ENCODE data around the gene SDF4.

The SDF4 gene

DNA sequence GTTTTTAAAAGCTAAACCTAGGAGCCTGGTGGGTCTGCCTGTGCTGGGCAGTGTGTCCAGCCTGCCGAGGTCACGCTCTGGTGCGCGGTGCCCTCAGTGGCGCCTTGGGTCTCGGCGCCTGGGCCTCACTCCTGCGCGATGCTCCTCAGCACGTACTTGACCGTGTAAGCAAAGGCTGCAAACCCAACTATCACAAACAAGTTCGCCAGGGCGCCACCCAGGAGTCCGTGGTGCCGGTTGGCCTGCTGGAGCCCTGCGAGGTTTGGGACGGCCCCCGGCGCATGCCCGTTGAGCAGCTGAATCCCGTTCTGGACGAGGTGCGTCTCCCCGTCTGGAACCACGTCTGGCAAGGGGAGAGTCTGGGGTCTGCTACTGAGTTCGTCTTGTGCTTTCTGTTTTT, 23.3 kb upstream of the SDF4 start:
- Histone ChIP-seq H3K27me3 (ENCODE audit: low read depth, low read length) (no peaks in the 10 kb centered on the region), H2AFZ (ENCODE audit: low read depth, low read length) (no peak overlapping the region), H3K9ac (ENCODE audit: low read length) (no peak overlapping the region), H3K4me2 (ENCODE audit: low read length) (no peak overlapping the region), H3K79me2 (ENCODE audit: low read length) (peaks cover 11% of the 10 kb centered on the region; the same call in 1 of the 2 replicates), H4K20me1 (ENCODE audit: insufficient read depth, low read length) (peaks cover 12% of the 10 kb centered on the region), H3K4me3 (ENCODE audit: low read length) (no peak overlapping the region), H3K4me1 (ENCODE audit: low read length) (peaks cover 12% of the 10 kb centered on the region), H3K27ac (ENCODE audit: low read length) (no peak overlapping the region), H3K9me3 (ENCODE audit: insufficient read depth, low read length) (no peaks in the 10 kb centered on the region), H3K36me3 (replicated peaks; ENCODE audit: low read depth, low read length) (peaks cover 31% of the 10 kb centered on the region)
- no peak for TF ChIP-seq EZH2phosphoT487 (IDR thresholded peaks at IDR 0.05; ENCODE audit: low read depth)
- TF ChIP-seq, protein P1, sequence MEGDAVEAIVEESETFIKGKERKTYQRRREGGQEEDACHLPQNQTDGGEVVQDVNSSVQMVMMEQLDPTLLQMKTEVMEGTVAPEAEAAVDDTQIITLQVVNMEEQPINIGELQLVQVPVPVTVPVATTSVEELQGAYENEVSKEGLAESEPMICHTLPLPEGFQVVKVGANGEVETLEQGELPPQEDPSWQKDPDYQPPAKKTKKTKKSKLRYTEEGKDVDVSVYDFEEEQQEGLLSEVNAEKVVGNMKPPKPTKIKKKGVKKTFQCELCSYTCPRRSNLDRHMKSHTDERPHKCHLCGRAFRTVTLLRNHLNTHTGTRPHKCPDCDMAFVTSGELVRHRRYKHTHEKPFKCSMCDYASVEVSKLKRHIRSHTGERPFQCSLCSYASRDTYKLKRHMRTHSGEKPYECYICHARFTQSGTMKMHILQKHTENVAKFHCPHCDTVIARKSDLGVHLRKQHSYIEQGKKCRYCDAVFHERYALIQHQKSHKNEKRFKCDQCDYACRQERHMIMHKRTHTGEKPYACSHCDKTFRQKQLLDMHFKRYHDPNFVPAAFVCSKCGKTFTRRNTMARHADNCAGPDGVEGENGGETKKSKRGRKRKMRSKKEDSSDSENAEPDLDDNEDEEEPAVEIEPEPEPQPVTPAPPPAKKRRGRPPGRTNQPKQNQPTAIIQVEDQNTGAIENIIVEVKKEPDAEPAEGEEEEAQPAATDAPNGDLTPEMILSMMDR (IDR thresholded peaks at IDR 0.05; ENCODE audit: low read depth, low read length) = no peak

DNA sequence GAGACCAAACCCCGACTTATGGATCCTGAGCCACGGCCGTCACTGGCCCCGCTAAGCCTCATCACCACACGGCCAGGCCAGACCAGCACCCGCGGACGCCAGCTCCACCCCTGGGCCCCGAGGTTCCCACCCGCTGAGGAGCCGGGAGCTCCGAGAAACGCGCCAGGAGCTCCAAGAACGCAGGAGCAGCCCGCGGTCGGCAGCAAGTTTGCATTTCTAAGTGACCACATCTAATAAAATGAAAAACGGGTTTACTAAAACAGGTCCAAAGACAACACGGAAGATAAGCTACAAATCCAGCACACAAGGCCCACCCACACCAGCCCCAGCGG, 22.8 kb upstream of the SDF4 start:
- Histone ChIP-seq H3K27me3 (ENCODE audit: low read depth, low read length) (no peaks in the 10 kb centered on the region), H3K4me2 (ENCODE audit: low read length) (no peak overlapping the region), H2AFZ (ENCODE audit: low read depth, low read length) (no peak overlapping the region), H3K79me2 (ENCODE audit: low read length) (peaks cover 11% of the 10 kb centered on the region; the same call in 1 of the 2 replicates), H3K9me3 (ENCODE audit: insufficient read depth, low read length) (no peaks in the 10 kb centered on the region), H3K4me3 (ENCODE audit: low read length) (no peak overlapping the region), H3K27ac (ENCODE audit: low read length) (no peak overlapping the region), H3K9ac (ENCODE audit: low read length) (no peak overlapping the region), H3K4me1 (ENCODE audit: low read length) (peaks cover 14% of the 10 kb centered on the region), H3K36me3 (replicated peaks; ENCODE audit: low read depth, low read length) (peaks cover 29% of the 10 kb centered on the region), H4K20me1 (ENCODE audit: insufficient read depth, low read length) (peaks cover 8% of the 10 kb centered on the region; the same call in 1 of the 2 replicates)
- TF ChIP-seq, protein P1 (IDR thresholded peaks at IDR 0.05; ENCODE audit: low read depth, low read length) = no peak
- no peak for TF ChIP-seq EZH2phosphoT487 (IDR thresholded peaks at IDR 0.05; ENCODE audit: low read depth)

DNA sequence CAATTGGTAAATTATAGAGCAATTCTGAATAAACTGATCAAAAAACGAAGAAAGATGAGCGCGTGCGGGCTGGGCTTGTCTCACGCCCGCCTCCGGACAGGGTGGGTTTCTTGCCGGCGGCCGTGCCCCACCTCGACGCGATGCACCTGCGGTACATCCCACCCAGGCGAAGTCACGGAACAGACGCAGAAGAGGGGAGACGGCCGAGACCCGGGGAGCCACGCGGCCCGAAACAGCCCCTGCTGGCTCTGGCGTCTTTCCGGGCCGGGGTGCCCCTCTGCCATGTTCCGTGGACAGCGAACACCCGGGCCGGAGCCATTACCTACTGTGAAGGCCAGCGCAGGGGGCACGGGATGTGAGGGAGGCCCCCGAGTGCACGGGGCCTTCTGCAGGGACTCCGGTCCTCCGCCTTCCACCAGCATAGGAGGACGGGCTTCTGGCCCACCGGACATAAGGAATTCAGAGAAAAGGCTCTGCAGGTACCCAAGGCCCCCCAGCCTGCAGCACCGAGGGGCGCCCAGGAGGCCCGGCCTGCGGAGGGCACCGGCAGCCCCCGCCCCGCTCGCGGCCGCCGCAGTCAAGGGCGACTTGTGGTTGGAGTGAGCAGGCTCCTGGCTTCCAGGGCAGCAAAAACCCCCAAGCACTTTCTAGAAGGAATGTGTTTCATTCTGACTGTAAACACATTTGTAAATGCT, 22.3 kb upstream of the SDF4 start:
- peaks cover 8% of the 10 kb centered on the region; the same call in 1 of the 2 replicates for H4K20me1 ChIP-seq (ENCODE audit: insufficient read depth, low read length)
- no peaks in the 10 kb centered on the region for H3K9me3 ChIP-seq (ENCODE audit: insufficient read depth, low read length)
- no peak overlapping the region for H3K4me3 ChIP-seq (ENCODE audit: low read length)
- H3K36me3 ChIP-seq (replicated peaks; ENCODE audit: low read depth, low read length) = peaks cover 27% of the 10 kb centered on the region
- H2AFZ ChIP-seq (ENCODE audit: low read depth, low read length) = no peak overlapping the region
- H3K4me1 ChIP-seq (ENCODE audit: low read length) = peaks cover 16% of the 10 kb centered on the region
- peaks cover 9% of the 10 kb centered on the region; the same call in 1 of the 2 replicates for H3K79me2 ChIP-seq (ENCODE audit: low read length)
- H3K27ac ChIP-seq (ENCODE audit: low read length) = no peak overlapping the region
- TF ChIP-seq, protein P1 (IDR thresholded peaks at IDR 0.05; ENCODE audit: low read depth, low read length) = no peak
- no peak for TF ChIP-seq EZH2phosphoT487 (IDR thresholded peaks at IDR 0.05; ENCODE audit: low read depth)
- no peak overlapping the region for H3K9ac ChIP-seq (ENCODE audit: low read length)
- no peak overlapping the region for H3K4me2 ChIP-seq (ENCODE audit: low read length)
- no peaks in the 10 kb centered on the region for H3K27me3 ChIP-seq (ENCODE audit: low read depth, low read length)

DNA sequence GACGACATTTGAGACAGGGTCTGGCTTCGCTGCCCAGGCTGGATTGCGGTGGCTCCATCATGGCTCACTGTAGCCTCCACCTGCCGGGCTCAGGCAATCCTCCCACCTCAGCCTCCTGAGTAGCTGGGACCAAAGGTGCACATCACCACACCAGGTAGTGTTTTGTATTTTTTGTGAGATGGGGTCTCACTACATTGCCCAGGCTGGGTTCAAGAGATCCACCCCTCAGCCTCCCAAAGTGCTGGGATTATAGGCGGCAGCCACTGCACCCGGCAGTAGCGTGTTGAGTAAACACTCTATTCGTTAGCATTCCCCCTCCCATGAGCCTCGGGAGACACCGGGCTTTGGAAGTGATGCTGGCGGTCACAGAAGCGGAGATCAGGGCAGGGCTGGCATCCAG, 21.5 kb upstream of the SDF4 start:
- Histone ChIP-seq H3K9me3 (ENCODE audit: insufficient read depth, low read length) (no peaks in the 10 kb centered on the region), H3K4me3 (ENCODE audit: low read length) (no peak overlapping the region), H3K79me2 (ENCODE audit: low read length) (0 out of 2 replicates have a peak, but pooled peaks cover under 1% of the 10 kb centered on the region), H3K4me2 (ENCODE audit: low read length) (no peak overlapping the region), H3K9ac (ENCODE audit: low read length) (no peak overlapping the region), H3K27me3 (ENCODE audit: low read depth, low read length) (no peaks in the 10 kb centered on the region), H3K27ac (ENCODE audit: low read length) (no peak overlapping the region), H3K36me3 (replicated peaks; ENCODE audit: low read depth, low read length) (peaks cover 21% of the 10 kb centered on the region), H4K20me1 (ENCODE audit: insufficient read depth, low read length) (0 out of 2 replicates have a peak, but pooled peaks cover 6% of the 10 kb centered on the region), H3K4me1 (ENCODE audit: low read length) (peaks cover 16% of the 10 kb centered on the region), H2AFZ (ENCODE audit: low read depth, low read length) (no peak overlapping the region)
- TF ChIP-seq EZH2phosphoT487 (IDR thresholded peaks at IDR 0.05; ENCODE audit: low read depth) = no peak
- TF ChIP-seq, protein P1 (IDR thresholded peaks at IDR 0.05; ENCODE audit: low read depth, low read length) = no peak

Data from OCI-LY3 (cell line).